Liver (tissue), 9 donors: Measurements from ENCODE around the gene ACIN1. TPM values are rescaled to one million over a fixed set of nuclear protein-coding genes. Genes with fewer than 3 reads are reported as not detected.

Experiments used
- DNase-seq: peaks from one replicate; pipeline ENCODE4 v3.0.0-alpha.2; 2017; ENCODE audit warnings: low spot score
- H3K27ac ChIP-seq, 2 donors: one replicate each; pipeline ENCODE4 v1.7.0; 2013; ENCODE audit warnings: inconsistent platforms in 2 of 2, low read length in 2 of 2, control low read depth in 1 of 2, low read depth in 1 of 2, mild to moderate bottlenecking in 1 of 2
- H3K27me3 ChIP-seq, 4 donors: one replicate each; pipeline versions ENCODE4 v1.6.1 to v1.7.0; 2013; ENCODE audit warnings: low read length in 3 of 4, inconsistent platforms in 1 of 4, mild to moderate bottlenecking in 1 of 4, moderate library complexity in 1 of 4; ENCODE audit not compliant: control insufficient read depth in 4 of 4, insufficient read depth in 4 of 4
- H3K36me3 ChIP-seq, 4 donors: one replicate each; pipeline versions ENCODE4 v1.6.1 to v1.7.0; 2013; ENCODE audit warnings: low read length in 3 of 4, mild to moderate bottlenecking in 3 of 4, low read depth in 1 of 4, moderate library complexity in 1 of 4; ENCODE audit not compliant: control insufficient read depth in 4 of 4, insufficient read depth in 3 of 4
- H3K4me1 ChIP-seq, 4 donors: one replicate each; pipeline versions ENCODE4 v1.6.1 to v1.7.0; 2013; ENCODE audit warnings: low read length in 3 of 4, mild to moderate bottlenecking in 3 of 4, moderate library complexity in 1 of 4; ENCODE audit not compliant: control insufficient read depth in 4 of 4, insufficient read depth in 4 of 4
- H3K4me3 ChIP-seq, 3 donors: one replicate each; pipeline versions ENCODE4 v1.6.1 to v1.7.0; 2013; ENCODE audit warnings: low read length in 3 of 3, control low read depth in 1 of 3, low read depth in 1 of 3, mild to moderate bottlenecking in 1 of 3
- H3K9ac ChIP-seq, 2 donors: one replicate each; pipeline ENCODE4 v1.7.0; 2013; ENCODE audit warnings: low read length in 2 of 2, mild to moderate bottlenecking in 2 of 2, moderate library complexity in 2 of 2, control low read depth in 1 of 2, low read depth in 1 of 2
- H3K9me3 ChIP-seq, 4 donors: one replicate each; pipeline versions ENCODE4 v1.6.1 to v1.7.0; 2013; ENCODE audit warnings: low read length in 3 of 4; ENCODE audit not compliant: control insufficient read depth in 4 of 4
- EGR1 ChIP-seq, 2 donors: IDR thresholded peaks; 2 replicates each; pipeline ENCODE4 v1.6.1; 2016 to 2018; ENCODE audit warnings: antibody characterized with exemption in 2 of 2, low read depth in 2 of 2
- FOXA1 ChIP-seq: IDR thresholded peaks from 2 replicates; pipeline ENCODE4 v1.6.1; 2016; ENCODE audit warnings: antibody characterized with exemption
- FOXA2 ChIP-seq: IDR thresholded peaks from 2 replicates; pipeline ENCODE4 v1.6.1; 2016; ENCODE audit warnings: antibody characterized with exemption
- GABPA ChIP-seq, 2 donors: IDR thresholded peaks in 1 of 2; conservative IDR thresholded peaks in 1 of 2; 2 replicates each; pipeline ENCODE4 v1.6.1; 2016; ENCODE audit warnings: antibody characterized with exemption in 2 of 2, mild to moderate bottlenecking in 1 of 2, moderate library complexity in 1 of 2
- HNF4A ChIP-seq, 2 donors: conservative IDR thresholded peaks; 2 replicates each; pipeline ENCODE4 v1.6.1; 2016; ENCODE audit warnings: antibody characterized with exemption in 2 of 2, mild to moderate bottlenecking in 2 of 2
- HNF4G ChIP-seq: IDR thresholded peaks from 2 replicates; pipeline ENCODE4 v1.6.1; 2016; ENCODE audit warnings: antibody characterized with exemption
- JUND ChIP-seq, 2 donors: IDR thresholded peaks; 2 replicates each; pipeline ENCODE4 v1.6.1; 2016; ENCODE audit warnings: antibody characterized with exemption in 2 of 2
- NR2F2 ChIP-seq: IDR thresholded peaks from 2 replicates; pipeline ENCODE4 v1.6.1; 2016; ENCODE audit warnings: antibody characterized with exemption
- RAD21 ChIP-seq, 2 donors: IDR thresholded peaks; 2 replicates each; pipeline ENCODE4 v1.6.1; 2016; ENCODE audit warnings: antibody characterized with exemption in 2 of 2, mild to moderate bottlenecking in 2 of 2
- RXRA ChIP-seq, 2 donors: IDR thresholded peaks; 2 replicates each; pipeline ENCODE4 v1.6.1; 2017 to 2018; ENCODE audit warnings: antibody characterized with exemption in 2 of 2, mild to moderate bottlenecking in 1 of 2
- SP1 ChIP-seq: IDR thresholded peaks from 2 replicates; pipeline ENCODE4 v1.6.1; 2018; ENCODE audit warnings: antibody characterized with exemption, mild to moderate bottlenecking
- TAF1 ChIP-seq: conservative IDR thresholded peaks from 2 replicates; pipeline ENCODE4 v1.6.1; 2016; ENCODE audit warnings: antibody characterized with exemption, mild to moderate bottlenecking
- YY1 ChIP-seq: IDR thresholded peaks from 2 replicates; pipeline ENCODE4 v1.6.1; 2016; ENCODE audit warnings: antibody characterized with exemption, mild to moderate bottlenecking
- WGBS: extraction: QIAGEN DNeasy Blood & Tissue Kit; methylation state at CpG from one replicate; pipeline ENCODE4 v1.1.7; 2013; 5-methylcytosine and 5-hydroxymethylcytosine counted together
- polyA plus RNA-seq, 2 donors: library from polyadenylated mRNA; stranded (reverse) in 1 of 2; unstranded in 1 of 2; fragments of 200-250 nt in 1 of 2; fragments of >200 nt in 1 of 2; fragmentation: Nextera tagmentation in 1 of 2; extraction: Ambion mirVana in 1 of 2; gene quantifications; one replicate each; pipeline versions ENCODE4 v1.2.1 to v1.2.3, GENCODE V29; 2013 to 2015
- total RNA-seq, 2 donors: library from RNA; depleted of rRNA; stranded (reverse); fragments of >200 nt; gene quantifications; one replicate each; pipeline ENCODE4 v1.2.3, GENCODE V29; 2014
- TF ChIP-seq, protein P1 (sequence below): fragments of 150-350 bp; IDR thresholded peaks from 2 replicates; pipeline ENCODE4 v1.5.1; 2017; ENCODE audit warnings: improper control_type of control experiment, low read depth, low read length; ENCODE audit not compliant: missing input control
- TF ChIP-seq, protein P2 (sequence below): IDR thresholded peaks from 2 replicates; pipeline ENCODE4 v1.6.1; 2016; ENCODE audit warnings: antibody characterized with exemption, mild to moderate bottlenecking
- TF ChIP-seq, protein P3 (sequence below): IDR thresholded peaks from 2 replicates; pipeline ENCODE4 v1.6.1; 2016; ENCODE audit warnings: antibody characterized with exemption
- TF ChIP-seq, protein P4 (sequence below): IDR thresholded peaks from 2 replicates; pipeline ENCODE4 v1.6.1; 2016; ENCODE audit warnings: antibody characterized with exemption
- TF ChIP-seq, protein P5 (sequence below): IDR thresholded peaks from 2 replicates; pipeline ENCODE4 v1.6.1; 2016; ENCODE audit warnings: antibody characterized with exemption
- donor health status: healthy.
- donor health status: healthy.
- donor health status: healthy.
- donor health status: healthy.
- donor health status: healthy.

ACIN1 gene
- total and polyA plus RNA-seq, 4 donors, result 8.1 to 50.6 (median 37.1) TPM

DNA sequence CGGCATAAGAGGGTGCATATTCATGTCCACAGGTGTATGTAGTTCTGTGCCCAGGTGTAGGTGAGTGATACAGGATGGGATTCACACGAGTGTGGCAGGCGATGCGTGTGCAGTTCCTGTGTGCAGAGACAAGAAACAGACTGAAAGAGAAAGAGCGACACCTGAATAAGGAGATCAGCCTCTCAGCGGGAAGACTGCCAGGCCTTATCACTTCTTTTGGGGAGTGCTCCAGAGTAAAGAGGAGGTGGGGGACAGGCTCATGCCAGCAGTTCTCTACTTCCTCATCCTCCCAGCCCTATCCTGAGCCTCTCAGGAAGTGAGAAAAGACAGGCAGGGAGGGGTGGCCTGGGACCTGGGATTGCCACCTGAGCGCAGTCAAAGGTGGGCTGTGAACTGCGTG lies 50.1 kb downstream of the ACIN1 start (continued):
- TF ChIP-seq, protein P1, sequence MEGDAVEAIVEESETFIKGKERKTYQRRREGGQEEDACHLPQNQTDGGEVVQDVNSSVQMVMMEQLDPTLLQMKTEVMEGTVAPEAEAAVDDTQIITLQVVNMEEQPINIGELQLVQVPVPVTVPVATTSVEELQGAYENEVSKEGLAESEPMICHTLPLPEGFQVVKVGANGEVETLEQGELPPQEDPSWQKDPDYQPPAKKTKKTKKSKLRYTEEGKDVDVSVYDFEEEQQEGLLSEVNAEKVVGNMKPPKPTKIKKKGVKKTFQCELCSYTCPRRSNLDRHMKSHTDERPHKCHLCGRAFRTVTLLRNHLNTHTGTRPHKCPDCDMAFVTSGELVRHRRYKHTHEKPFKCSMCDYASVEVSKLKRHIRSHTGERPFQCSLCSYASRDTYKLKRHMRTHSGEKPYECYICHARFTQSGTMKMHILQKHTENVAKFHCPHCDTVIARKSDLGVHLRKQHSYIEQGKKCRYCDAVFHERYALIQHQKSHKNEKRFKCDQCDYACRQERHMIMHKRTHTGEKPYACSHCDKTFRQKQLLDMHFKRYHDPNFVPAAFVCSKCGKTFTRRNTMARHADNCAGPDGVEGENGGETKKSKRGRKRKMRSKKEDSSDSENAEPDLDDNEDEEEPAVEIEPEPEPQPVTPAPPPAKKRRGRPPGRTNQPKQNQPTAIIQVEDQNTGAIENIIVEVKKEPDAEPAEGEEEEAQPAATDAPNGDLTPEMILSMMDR, result no peak

DNA sequence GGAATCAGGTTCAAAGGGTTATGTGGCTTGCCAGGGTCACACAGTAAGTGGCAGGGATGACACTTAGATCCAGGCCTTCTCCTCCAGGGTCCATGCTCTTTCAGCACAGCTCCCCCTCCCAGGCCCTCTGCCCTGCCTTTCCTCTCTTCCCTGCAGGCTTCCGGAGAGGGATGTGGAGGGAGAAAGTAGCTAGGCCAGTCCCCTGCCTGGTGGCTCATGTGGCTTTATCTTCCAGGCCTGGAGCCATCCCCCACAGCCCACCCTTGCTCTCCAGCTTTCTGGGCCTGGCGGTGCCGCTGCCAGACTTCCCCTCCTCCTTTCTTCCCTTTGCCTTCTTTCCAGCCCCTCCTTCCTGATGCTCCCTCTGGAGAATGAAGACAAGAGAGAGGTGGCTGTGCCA lies 51.2 kb downstream of the ACIN1 start:
- no peak for DNase-seq
- Histone ChIP-seq H3K9me3 (no peaks in the 10 kb centered on the region), H3K27me3 (no peaks in the 10 kb centered on the region), H3K4me1 (peaks cover 0 to 3% (median 0%) of the 10 kb centered on the region in 4 donors), H3K36me3 (no peaks in the 10 kb centered on the region), H3K9ac (no peak overlapping the region), H3K4me3 (no peak overlapping the region), H3K27ac (no peak overlapping the region)
- no peak for TF ChIP-seq NR2F2
- TF ChIP-seq TAF1, result no peak
- TF ChIP-seq, protein P2, sequence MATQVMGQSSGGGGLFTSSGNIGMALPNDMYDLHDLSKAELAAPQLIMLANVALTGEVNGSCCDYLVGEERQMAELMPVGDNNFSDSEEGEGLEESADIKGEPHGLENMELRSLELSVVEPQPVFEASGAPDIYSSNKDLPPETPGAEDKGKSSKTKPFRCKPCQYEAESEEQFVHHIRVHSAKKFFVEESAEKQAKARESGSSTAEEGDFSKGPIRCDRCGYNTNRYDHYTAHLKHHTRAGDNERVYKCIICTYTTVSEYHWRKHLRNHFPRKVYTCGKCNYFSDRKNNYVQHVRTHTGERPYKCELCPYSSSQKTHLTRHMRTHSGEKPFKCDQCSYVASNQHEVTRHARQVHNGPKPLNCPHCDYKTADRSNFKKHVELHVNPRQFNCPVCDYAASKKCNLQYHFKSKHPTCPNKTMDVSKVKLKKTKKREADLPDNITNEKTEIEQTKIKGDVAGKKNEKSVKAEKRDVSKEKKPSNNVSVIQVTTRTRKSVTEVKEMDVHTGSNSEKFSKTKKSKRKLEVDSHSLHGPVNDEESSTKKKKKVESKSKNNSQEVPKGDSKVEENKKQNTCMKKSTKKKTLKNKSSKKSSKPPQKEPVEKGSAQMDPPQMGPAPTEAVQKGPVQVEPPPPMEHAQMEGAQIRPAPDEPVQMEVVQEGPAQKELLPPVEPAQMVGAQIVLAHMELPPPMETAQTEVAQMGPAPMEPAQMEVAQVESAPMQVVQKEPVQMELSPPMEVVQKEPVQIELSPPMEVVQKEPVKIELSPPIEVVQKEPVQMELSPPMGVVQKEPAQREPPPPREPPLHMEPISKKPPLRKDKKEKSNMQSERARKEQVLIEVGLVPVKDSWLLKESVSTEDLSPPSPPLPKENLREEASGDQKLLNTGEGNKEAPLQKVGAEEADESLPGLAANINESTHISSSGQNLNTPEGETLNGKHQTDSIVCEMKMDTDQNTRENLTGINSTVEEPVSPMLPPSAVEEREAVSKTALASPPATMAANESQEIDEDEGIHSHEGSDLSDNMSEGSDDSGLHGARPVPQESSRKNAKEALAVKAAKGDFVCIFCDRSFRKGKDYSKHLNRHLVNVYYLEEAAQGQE, result no peak
- TF ChIP-seq, protein P1, result no peak
- TF ChIP-seq, protein P3, sequence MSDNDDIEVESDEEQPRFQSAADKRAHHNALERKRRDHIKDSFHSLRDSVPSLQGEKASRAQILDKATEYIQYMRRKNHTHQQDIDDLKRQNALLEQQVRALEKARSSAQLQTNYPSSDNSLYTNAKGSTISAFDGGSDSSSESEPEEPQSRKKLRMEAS, result no peak
- no peak for TF ChIP-seq EGR1 (IDR thresholded peaks at IDR 0.05; ENCODE audit: low read depth in 2 of 2)
- TF ChIP-seq HNF4A (conservative IDR thresholded peaks at IDR 0.05), result no peak
- no peak for TF ChIP-seq FOXA1
- TF ChIP-seq RAD21 (IDR thresholded peaks at IDR 0.05), result no peak
- no peak for TF ChIP-seq JUND (IDR thresholded peaks at IDR 0.05)
- no peak for TF ChIP-seq GABPA (IDR thresholded peaks at IDR 0.05 in 1 of 2, conservative IDR thresholded peaks at IDR 0.05 in 1 of 2)
- TF ChIP-seq, protein P4, sequence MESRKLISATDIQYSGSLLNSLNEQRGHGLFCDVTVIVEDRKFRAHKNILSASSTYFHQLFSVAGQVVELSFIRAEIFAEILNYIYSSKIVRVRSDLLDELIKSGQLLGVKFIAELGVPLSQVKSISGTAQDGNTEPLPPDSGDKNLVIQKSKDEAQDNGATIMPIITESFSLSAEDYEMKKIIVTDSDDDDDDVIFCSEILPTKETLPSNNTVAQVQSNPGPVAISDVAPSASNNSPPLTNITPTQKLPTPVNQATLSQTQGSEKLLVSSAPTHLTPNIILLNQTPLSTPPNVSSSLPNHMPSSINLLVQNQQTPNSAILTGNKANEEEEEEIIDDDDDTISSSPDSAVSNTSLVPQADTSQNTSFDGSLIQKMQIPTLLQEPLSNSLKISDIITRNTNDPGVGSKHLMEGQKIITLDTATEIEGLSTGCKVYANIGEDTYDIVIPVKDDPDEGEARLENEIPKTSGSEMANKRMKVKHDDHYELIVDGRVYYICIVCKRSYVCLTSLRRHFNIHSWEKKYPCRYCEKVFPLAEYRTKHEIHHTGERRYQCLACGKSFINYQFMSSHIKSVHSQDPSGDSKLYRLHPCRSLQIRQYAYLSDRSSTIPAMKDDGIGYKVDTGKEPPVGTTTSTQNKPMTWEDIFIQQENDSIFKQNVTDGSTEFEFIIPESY, result no peak
- TF ChIP-seq, protein P5, sequence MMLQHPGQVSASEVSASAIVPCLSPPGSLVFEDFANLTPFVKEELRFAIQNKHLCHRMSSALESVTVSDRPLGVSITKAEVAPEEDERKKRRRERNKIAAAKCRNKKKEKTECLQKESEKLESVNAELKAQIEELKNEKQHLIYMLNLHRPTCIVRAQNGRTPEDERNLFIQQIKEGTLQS, result no peak
- TF ChIP-seq FOXA2, result no peak
- no peak for TF ChIP-seq HNF4G
- no peak for TF ChIP-seq YY1
- no peak for TF ChIP-seq SP1
- no peak for TF ChIP-seq RXRA (IDR thresholded peaks at IDR 0.05)
- 92% methylated on average over 3 of the region's 3 CpGs for WGBS
